Liver (tissue), 3 donors: ENCODE measurements around the gene PTK7.

ENCODE experiments used
- EGR1 ChIP-seq, 2 donors: IDR thresholded peaks; 2 replicates each; pipeline ENCODE4 v1.6.1; 2016 to 2018; ENCODE audit warnings: antibody characterized with exemption in 2 of 2, low read depth in 2 of 2
- NR2F2 ChIP-seq: IDR thresholded peaks from 2 replicates; pipeline ENCODE4 v1.6.1; 2016; ENCODE audit warnings: antibody characterized with exemption
- RAD21 ChIP-seq, 2 donors: IDR thresholded peaks; 2 replicates each; pipeline ENCODE4 v1.6.1; 2016; ENCODE audit warnings: antibody characterized with exemption in 2 of 2, mild to moderate bottlenecking in 2 of 2
- RXRA ChIP-seq, 2 donors: IDR thresholded peaks; 2 replicates each; pipeline ENCODE4 v1.6.1; 2017 to 2018; ENCODE audit warnings: antibody characterized with exemption in 2 of 2, mild to moderate bottlenecking in 1 of 2
- SP1 ChIP-seq: IDR thresholded peaks from 2 replicates; pipeline ENCODE4 v1.6.1; 2018; ENCODE audit warnings: antibody characterized with exemption, mild to moderate bottlenecking
- TAF1 ChIP-seq: conservative IDR thresholded peaks from 2 replicates; pipeline ENCODE4 v1.6.1; 2016; ENCODE audit warnings: antibody characterized with exemption, mild to moderate bottlenecking
- TF ChIP-seq, protein P1 (sequence below): fragments of 150-350 bp; IDR thresholded peaks from 2 replicates; pipeline ENCODE4 v1.5.1; 2017; ENCODE audit warnings: improper control_type of control experiment, low read depth, low read length; ENCODE audit not compliant: missing input control
- TF ChIP-seq, protein P2 (sequence below): IDR thresholded peaks from 2 replicates; pipeline ENCODE4 v1.6.1; 2016; ENCODE audit warnings: antibody characterized with exemption
- donor health status: healthy.
- donor health status: healthy.

DNA sequence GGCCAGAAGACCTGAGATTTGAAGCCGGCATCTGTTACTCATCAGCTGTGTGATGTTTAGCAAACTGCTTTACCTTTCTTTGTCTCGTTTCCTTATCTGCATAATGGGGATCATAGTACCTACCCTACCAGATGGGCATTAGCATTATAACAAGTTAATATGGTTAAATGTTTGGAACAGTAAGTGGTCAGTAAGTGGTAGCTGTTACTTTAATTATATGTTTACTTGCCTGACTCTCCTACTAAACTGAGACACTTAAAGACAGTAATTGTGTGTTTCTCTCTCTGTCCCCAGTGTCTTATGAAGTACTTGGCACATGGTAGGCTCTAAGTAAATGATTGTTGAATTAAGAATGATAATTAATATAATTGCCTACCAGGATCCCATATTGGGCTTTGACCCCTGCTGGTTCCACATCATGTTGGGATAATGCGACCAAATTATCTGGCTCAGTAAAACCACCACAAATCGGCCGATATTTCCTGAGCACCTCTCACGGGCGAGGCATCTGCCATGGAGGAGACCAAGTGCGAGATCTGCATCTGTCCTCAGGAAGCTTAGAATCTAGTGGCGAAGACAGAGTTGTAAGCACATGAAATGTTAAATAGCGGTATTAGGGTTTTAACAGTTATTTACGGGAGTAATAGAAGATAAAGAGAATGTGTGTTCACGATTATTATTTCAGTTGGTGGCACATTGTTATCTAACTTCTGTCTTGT lies 31.4 kb downstream of the PTK7 start:
- TF ChIP-seq, protein P1, sequence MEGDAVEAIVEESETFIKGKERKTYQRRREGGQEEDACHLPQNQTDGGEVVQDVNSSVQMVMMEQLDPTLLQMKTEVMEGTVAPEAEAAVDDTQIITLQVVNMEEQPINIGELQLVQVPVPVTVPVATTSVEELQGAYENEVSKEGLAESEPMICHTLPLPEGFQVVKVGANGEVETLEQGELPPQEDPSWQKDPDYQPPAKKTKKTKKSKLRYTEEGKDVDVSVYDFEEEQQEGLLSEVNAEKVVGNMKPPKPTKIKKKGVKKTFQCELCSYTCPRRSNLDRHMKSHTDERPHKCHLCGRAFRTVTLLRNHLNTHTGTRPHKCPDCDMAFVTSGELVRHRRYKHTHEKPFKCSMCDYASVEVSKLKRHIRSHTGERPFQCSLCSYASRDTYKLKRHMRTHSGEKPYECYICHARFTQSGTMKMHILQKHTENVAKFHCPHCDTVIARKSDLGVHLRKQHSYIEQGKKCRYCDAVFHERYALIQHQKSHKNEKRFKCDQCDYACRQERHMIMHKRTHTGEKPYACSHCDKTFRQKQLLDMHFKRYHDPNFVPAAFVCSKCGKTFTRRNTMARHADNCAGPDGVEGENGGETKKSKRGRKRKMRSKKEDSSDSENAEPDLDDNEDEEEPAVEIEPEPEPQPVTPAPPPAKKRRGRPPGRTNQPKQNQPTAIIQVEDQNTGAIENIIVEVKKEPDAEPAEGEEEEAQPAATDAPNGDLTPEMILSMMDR: no peak
- TF ChIP-seq, protein P2, sequence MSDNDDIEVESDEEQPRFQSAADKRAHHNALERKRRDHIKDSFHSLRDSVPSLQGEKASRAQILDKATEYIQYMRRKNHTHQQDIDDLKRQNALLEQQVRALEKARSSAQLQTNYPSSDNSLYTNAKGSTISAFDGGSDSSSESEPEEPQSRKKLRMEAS: no peak
- TF ChIP-seq SP1 (no peak), RAD21 (IDR thresholded peaks at IDR 0.05) (no peak), RXRA (IDR thresholded peaks at IDR 0.05) (no peak), TAF1 (no peak), EGR1 (IDR thresholded peaks at IDR 0.05; ENCODE audit: low read depth in 2 of 2) (no peak), NR2F2 (no peak)
